ENCODE data around the gene SPINK1. TPM values are rescaled to one million over a fixed set of nuclear protein-coding genes. Genes with fewer than 3 reads are reported as not detected.

Gene SPINK1
- total and polyA plus RNA-seq, 4 donors = 4.0 to 20.2 (median 15.0) TPM

- no peak overlapping the region for H3K27ac ChIP-seq (ENCODE audit: low read depth in 1 of 2, low read length in 1 of 2)
- TF ChIP-seq, protein P1, sequence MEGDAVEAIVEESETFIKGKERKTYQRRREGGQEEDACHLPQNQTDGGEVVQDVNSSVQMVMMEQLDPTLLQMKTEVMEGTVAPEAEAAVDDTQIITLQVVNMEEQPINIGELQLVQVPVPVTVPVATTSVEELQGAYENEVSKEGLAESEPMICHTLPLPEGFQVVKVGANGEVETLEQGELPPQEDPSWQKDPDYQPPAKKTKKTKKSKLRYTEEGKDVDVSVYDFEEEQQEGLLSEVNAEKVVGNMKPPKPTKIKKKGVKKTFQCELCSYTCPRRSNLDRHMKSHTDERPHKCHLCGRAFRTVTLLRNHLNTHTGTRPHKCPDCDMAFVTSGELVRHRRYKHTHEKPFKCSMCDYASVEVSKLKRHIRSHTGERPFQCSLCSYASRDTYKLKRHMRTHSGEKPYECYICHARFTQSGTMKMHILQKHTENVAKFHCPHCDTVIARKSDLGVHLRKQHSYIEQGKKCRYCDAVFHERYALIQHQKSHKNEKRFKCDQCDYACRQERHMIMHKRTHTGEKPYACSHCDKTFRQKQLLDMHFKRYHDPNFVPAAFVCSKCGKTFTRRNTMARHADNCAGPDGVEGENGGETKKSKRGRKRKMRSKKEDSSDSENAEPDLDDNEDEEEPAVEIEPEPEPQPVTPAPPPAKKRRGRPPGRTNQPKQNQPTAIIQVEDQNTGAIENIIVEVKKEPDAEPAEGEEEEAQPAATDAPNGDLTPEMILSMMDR (IDR thresholded peaks at IDR 0.05; ENCODE audit: control extremely low read depth, extremely low read depth) = no peak
- no peak for ATAC-seq (ENCODE audit: insufficient read depth, low FRiP score)
- no peak overlapping the region for H3K9ac ChIP-seq (ENCODE audit: insufficient read depth in 1 of 2, low read length in 2 of 2)
- H3K36me3 ChIP-seq (ENCODE audit: control insufficient read depth in 4 of 4, insufficient read depth in 4 of 4, low read length in 4 of 4) = no peaks in the 10 kb centered on the region
- H3K4me3 ChIP-seq = no peak overlapping the region
- no peaks in the 10 kb centered on the region for H3K9me3 ChIP-seq (ENCODE audit: control insufficient read depth in 4 of 4, insufficient read depth in 3 of 4, low read length in 3 of 4)
- 88 to 91% methylated on average over 4 of the region's 4 CpGs for WGBS, 2 donors
- H3K4me1 ChIP-seq (ENCODE audit: control insufficient read depth in 5 of 5, insufficient read depth in 5 of 5, low read length in 5 of 5) = peaks cover 0 to 24% (median 3%) of the 10 kb centered on the region in 5 donors
- H3K27me3 ChIP-seq (ENCODE audit: control insufficient read depth in 3 of 3, insufficient read depth in 3 of 3, low read length in 2 of 3) = peaks cover 0 to 3% (median 0%) of the 10 kb centered on the region in 3 donors
- no peak for DNase-seq
Measured at GRCh38 chr5:147776989-147777388, 54.5 kb downstream of the SPINK1 start.

Other genes starting within 250 kb of the SPINK1 start
- gene JAKMIP2, start 48.9 kb downstream of the SPINK1 start, total RNA-seq = 1 to 10 TPM; 2.9 to 3.8 TPM
- gene JAKMIP2, start 48.9 kb downstream of the SPINK1 start, polyA plus RNA-seq = 1 to 10 TPM in 1 of 2 donors, under 1 TPM in 1; 0.93 to 1.2 TPM
- gene SCGB3A2, start 47.0 kb upstream of the SPINK1 start, total RNA-seq = 1,000 to 10,000 TPM in 1 of 2 donors, 100 to 1,000 TPM in 1; 305 to 4,264 TPM
- 1,000 to 10,000 TPM in 1 of 2 donors, 100 to 1,000 TPM in 1; 914 to 2,733 TPM for gene SCGB3A2, start 47.0 kb upstream of the SPINK1 start, polyA plus RNA-seq
- gene C5orf46, start 74.9 kb upstream of the SPINK1 start, total RNA-seq = not detected
- gene C5orf46, start 74.9 kb upstream of the SPINK1 start, polyA plus RNA-seq = not detected
- gene SPINK5, start 232.3 kb upstream of the SPINK1 start, total RNA-seq = 1 to 10 TPM; 4.2 to 7.7 TPM
- gene SPINK5, start 232.3 kb upstream of the SPINK1 start, polyA plus RNA-seq = 1 to 10 TPM; 4.4 to 9.6 TPM